Activated B cell treated with CpG ODN at 0.5 μM for 24 hours (primary cell): Measurements from ENCODE around the gene DAND5. TPM values are rescaled to one million over a fixed set of nuclear protein-coding genes. Genes with fewer than 3 reads are reported as not detected.

Experiments used
- ATAC-seq: fragments of 200-7000 bp; cut with Tn5 transposase; one replicate; pipeline ENCODE4 v1.10.0; 2021; ENCODE audit warnings: low read depth, mild to moderate bottlenecking, moderate library complexity
- CTCF ChIA-PET: fragments of 350-600 bp; sonication (Branson Sonifier 250); formaldehyde crosslinking; loops from one replicate; lab custom pipeline; 2021; ENCODE audit warnings: antibody characterized with exemption; lab: Charles Lee
- POLR2A ChIA-PET: fragments of 350-600 bp; sonication (Branson Sonifier 250); formaldehyde crosslinking; loops from one replicate; lab custom pipeline; 2021; ENCODE audit warnings: antibody characterized with exemption; lab: Charles Lee
- DNase-seq: peaks from one replicate; pipeline ENCODE4 v3.0.0; 2022
- H3K27ac Mint-ChIP-seq: one replicate; pipeline ENCODE4 v1.8.0; 2020; ENCODE audit warnings: mixed read lengths
- H3K27me3 Mint-ChIP-seq: one replicate; pipeline ENCODE4 v1.8.0; 2021; ENCODE audit warnings: mixed read lengths
- H3K36me3 Mint-ChIP-seq: one replicate; pipeline ENCODE4 v1.8.0; 2021; ENCODE audit warnings: low read depth, mixed read lengths
- H3K4me1 Mint-ChIP-seq: one replicate; pipeline ENCODE4 v1.8.0; 2021; ENCODE audit warnings: mixed read lengths
- H3K4me3 Mint-ChIP-seq: one replicate; pipeline ENCODE4 v1.8.0; 2020; ENCODE audit warnings: mild to moderate bottlenecking, mixed read lengths
- H3K9me3 Mint-ChIP-seq: one replicate; pipeline ENCODE4 v1.8.0; 2020; ENCODE audit warnings: mixed read lengths
- CTCF ChIP-seq: fragments of 200-600 bp; IDR thresholded peaks from one replicate; pipeline ENCODE4 v1.8.0; 2022; ENCODE audit warnings: antibody characterized with exemption, mild to moderate bottlenecking
- intact Hi-C: fragments of 100-400 bp; cut with micrococcal nuclease; formaldehyde crosslinking; loops from one replicate; pipeline ENCODE4 v1.15.1; 2024
- total RNA-seq: library from RNA; stranded (reverse); gene quantifications from 2 replicates; pipeline ENCODE4 v1.2.3, GENCODE V29; 2022

The DAND5 gene
- total RNA-seq, 1 donor from 2014 or later = not detected

- ATAC-seq (no peak), DNase-seq (no peak)
- no peak overlapping the region for H3K27ac Mint-ChIP-seq
- intact Hi-C loops = loop anchor here (1.0 kb wide), 1 partner anchor 7 kb away; no protein-coding TSS in a partner anchor
- H3K4me1 Mint-ChIP-seq = peaks cover 41% of the 10 kb centered on the region
- H3K27me3 Mint-ChIP-seq = peaks cover 59% of the 10 kb centered on the region
- CTCF ChIA-PET = interaction anchor here (2.0 kb wide), 1 partner anchor 46 kb away, joined by 11 read pairs; no protein-coding TSS in a partner anchor
- no peak overlapping the region for H3K4me3 Mint-ChIP-seq
- H3K9me3 Mint-ChIP-seq = no peaks in the 10 kb centered on the region
- H3K36me3 Mint-ChIP-seq = no peaks in the 10 kb centered on the region
- TF ChIP-seq CTCF = no peak
- POLR2A ChIA-PET = no interaction called here
These were observed 45.5 kb downstream of the DAND5 start for GRCh38 chr19:13014921-13015280.

GRCh38 chr19:13015361-13016223 lies 46.2 kb downstream of the DAND5 start:
- CTCF ChIA-PET = no interaction called here
- peaks cover 55% of the 10 kb centered on the region for H3K27me3 Mint-ChIP-seq
- no peaks in the 10 kb centered on the region for H3K36me3 Mint-ChIP-seq
- POLR2A ChIA-PET = no interaction called here
- H3K4me1 Mint-ChIP-seq = peaks cover 41% of the 10 kb centered on the region
- no peak for ATAC-seq
- no peak for DNase-seq
- H3K27ac Mint-ChIP-seq = no peak overlapping the region
- H3K4me3 Mint-ChIP-seq = no peak overlapping the region
- intact Hi-C loops = no loop called here
- TF ChIP-seq CTCF = no peak
- H3K9me3 Mint-ChIP-seq = no peaks in the 10 kb centered on the region

GRCh38 chr19:13016245-13016627 lies 46.9 kb downstream of the DAND5 start:
- ChIA-PET POLR2A (no interaction called here), CTCF (no interaction called here)
- Mint-ChIP-seq H3K4me1 (peaks cover 41% of the 10 kb centered on the region), H3K9me3 (no peaks in the 10 kb centered on the region), H3K4me3 (no peak overlapping the region), H3K36me3 (no peaks in the 10 kb centered on the region), H3K27me3 (peaks cover 51% of the 10 kb centered on the region), H3K27ac (no peak overlapping the region)
- TF ChIP-seq CTCF = no peak
- no peak for ATAC-seq
- DNase-seq = no peak
- intact Hi-C loops = no loop called here

- H3K4me1 Mint-ChIP-seq = peaks cover 38% of the 10 kb centered on the region
- DNase-seq (no peak), ATAC-seq (no peak)
- no peak overlapping the region for H3K4me3 Mint-ChIP-seq
- no peak for TF ChIP-seq CTCF
- intact Hi-C loops = no loop called here
- peaks cover 47% of the 10 kb centered on the region for H3K27me3 Mint-ChIP-seq
- H3K36me3 Mint-ChIP-seq = no peaks in the 10 kb centered on the region
- POLR2A ChIA-PET = interaction anchor here (0.6 kb wide), 1 partner anchor 133 kb away, joined by 9 read pairs; no protein-coding TSS in a partner anchor
- no peak overlapping the region for H3K27ac Mint-ChIP-seq
- no peaks in the 10 kb centered on the region for H3K9me3 Mint-ChIP-seq
- CTCF ChIA-PET = interaction anchor here (1.2 kb wide), 1 partner anchor 12 kb away, joined by 3 read pairs; no protein-coding TSS in a partner anchor
These were observed 47.4 kb downstream of the DAND5 start for GRCh38 chr19:13016628-13017305.
